Testis (tissue), 2 donors: ENCODE data around the gene WDR18.

Source experiments
- POLR2A ChIP-seq: fragments of 450-650 bp; IDR thresholded peaks from one replicate; pipeline ENCODE4 v1.6.1; 2017; ENCODE audit warnings: antibody characterized with exemption, mild to moderate bottlenecking, moderate library complexity
- TF ChIP-seq, protein P1 (sequence below), 3 experiments: fragments of 450-650 bp in 2 of 3; fragments of 200-600 bp in 1 of 3; sonication (generic) in 1 of 3; IDR thresholded peaks; one replicate each; pipeline ENCODE4 v1.5.1; 2016 to 2019; ENCODE audit warnings: antibody characterized with exemption in 3 of 3, mild to moderate bottlenecking in 2 of 3, moderate library complexity in 1 of 3

DNA sequence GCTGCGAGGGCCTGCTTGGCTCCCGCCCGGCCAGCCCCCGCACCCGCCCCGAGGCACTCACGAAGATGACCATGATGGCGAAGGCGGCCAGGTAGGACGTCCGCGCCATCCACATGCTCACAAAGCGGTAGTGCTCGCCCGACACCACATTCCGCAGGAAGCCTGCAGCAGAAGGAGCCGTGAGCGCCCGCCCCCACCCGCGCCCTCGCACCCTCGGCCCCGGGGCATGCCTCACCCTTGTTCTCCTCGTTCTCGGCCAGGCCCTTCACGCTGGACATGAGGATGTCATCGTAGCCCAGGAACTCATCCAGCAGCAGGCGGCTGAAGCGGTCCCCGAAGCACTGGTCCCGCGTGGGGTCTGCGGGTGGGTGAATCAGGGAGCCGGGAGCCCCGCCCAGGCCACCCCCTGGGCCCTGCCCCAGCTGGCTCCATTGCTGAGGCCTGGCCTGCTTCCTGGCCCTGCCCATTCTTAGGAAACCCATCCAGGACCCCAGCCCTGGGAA lies 27.7 kb downstream of the WDR18 start:
- TF ChIP-seq, protein P1, sequence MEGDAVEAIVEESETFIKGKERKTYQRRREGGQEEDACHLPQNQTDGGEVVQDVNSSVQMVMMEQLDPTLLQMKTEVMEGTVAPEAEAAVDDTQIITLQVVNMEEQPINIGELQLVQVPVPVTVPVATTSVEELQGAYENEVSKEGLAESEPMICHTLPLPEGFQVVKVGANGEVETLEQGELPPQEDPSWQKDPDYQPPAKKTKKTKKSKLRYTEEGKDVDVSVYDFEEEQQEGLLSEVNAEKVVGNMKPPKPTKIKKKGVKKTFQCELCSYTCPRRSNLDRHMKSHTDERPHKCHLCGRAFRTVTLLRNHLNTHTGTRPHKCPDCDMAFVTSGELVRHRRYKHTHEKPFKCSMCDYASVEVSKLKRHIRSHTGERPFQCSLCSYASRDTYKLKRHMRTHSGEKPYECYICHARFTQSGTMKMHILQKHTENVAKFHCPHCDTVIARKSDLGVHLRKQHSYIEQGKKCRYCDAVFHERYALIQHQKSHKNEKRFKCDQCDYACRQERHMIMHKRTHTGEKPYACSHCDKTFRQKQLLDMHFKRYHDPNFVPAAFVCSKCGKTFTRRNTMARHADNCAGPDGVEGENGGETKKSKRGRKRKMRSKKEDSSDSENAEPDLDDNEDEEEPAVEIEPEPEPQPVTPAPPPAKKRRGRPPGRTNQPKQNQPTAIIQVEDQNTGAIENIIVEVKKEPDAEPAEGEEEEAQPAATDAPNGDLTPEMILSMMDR (IDR thresholded peaks at IDR 0.05): no peak
- TF ChIP-seq POLR2A: no peak
